Measurements from ENCODE around the gene PTCD1. TPM values are rescaled to one million over a fixed set of nuclear protein-coding genes. Genes with fewer than 3 reads are reported as not detected.
A peak's percentile ranks its signal among the peaks of the same experiment; 100 is the strongest.
"Not testable (repeated sequence)": the region's sequence is repeated elsewhere in the genome, so short reads cannot be mapped to it uniquely, and the experiment has no call there.

The PTCD1 gene
- total RNA-seq, 2 donors from 2014 or later, result 4.4 to 4.5 TPM

DNA sequence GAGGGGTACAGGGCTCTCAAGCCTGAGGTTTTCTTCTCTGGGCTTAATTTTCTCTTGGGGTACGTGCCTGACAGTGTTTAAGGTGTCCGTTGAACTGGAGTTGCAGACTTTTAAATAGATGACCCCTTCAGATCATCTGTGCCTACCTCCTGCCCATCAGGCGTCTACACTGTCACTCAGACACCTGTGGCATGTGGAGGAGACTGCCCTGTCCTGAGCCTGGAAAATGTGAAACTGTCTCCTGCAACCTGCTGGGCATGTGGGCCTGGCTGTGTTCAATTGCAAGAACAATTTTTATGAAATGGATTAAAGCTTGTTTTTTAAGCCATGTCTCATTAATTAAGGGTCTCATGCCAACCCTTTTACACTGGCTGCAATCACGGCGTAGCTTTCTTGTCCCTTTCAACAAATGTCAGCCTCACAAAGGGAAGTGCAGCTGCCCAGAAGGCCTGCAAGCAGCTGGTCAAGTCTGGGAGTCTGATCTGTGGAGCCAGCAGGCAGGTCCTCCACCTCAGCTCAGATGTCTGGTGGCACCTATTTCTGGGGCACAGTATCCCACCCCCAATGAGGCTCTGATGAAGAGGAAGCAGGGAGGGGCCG, 18.6 kb upstream of the PTCD1 start:
- Mint-ChIP-seq H3K27ac (peak overlapping the region in 1 of 2 donors; percentile 92), H3K36me3 (peaks cover 4% of the 10 kb centered on the region in 2 donors), H3K9me3 (no peaks in the 10 kb centered on the region)
- ATAC-seq (no peak), DNase-seq (ENCODE audit: low spot score in 2 of 2) (no peak)

DNA sequence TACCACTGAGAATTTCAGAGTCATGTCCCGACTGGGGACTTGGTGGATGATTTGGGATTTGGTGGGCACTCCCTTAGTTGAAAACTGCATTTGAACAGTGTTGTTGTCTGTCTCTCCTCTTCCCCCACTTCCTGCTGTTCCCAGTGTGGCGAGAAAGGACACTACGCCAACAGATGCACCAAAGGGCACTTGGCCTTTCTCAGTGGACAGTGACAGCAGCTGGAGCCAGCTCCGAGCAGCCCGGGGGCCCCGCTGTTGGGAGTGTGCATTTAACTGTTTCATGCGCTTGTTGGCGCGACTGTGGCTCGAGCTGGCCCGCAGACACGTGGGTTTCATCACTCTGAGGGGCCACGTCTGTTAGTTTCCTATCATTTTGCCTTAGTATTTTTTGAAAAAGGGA, 17.7 kb upstream of the PTCD1 start:
- DNase-seq (ENCODE audit: low spot score in 2 of 2) (no peak), ATAC-seq (no peak)
- H3K36me3 Mint-ChIP-seq, result peaks cover 4% of the 10 kb centered on the region in 2 donors
- H3K9me3 Mint-ChIP-seq, result no peaks in the 10 kb centered on the region
- H3K27ac Mint-ChIP-seq, result peak overlapping the region in 1 of 2 donors; percentile 92

DNA sequence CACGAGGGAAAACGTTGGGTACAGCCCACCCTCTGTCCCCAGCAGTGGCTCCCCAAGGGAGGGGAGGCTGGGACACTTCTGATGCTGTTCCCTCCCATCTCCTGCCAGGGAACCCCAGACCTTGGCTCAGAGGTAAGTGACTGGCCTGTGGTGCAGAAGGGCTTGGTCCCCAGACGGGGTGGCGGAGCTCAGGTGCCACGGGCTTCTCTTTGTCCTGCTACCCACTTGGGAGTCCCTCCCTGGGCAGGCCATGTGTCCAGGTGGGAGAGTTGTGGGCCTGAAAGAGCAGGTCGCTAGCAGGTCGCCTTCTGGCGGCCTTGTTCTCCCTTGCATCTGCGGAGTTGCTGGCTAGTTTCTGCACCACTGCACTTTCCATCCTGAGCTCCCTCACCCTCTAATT, 17.3 kb upstream of the PTCD1 start:
- no peak for ATAC-seq
- Mint-ChIP-seq H3K36me3 (peaks cover 4 to 8% of the 10 kb centered on the region in 2 donors), H3K27ac (no peak overlapping the region), H3K9me3 (no peaks in the 10 kb centered on the region)
- DNase-seq (ENCODE audit: low spot score in 2 of 2), result no peak

DNA sequence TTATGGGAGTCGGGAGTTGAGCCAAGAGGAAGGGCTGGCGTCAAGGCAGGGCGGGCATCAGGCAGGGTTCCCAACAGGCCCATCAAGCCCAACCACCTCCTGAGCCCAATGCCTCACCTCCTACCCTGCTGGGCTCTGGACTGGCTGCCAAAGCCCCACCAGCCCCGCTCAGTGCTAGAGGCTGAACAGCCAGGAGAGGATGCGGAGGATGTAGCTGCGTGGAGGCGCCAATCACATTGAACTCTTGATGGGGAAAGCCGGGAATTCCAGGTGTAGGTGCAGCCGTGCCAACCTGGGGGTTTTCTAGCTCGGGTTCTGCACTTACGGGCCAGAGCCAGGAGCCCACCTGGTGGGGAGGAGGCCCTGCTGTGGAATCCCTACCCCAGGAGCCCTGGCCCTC, 14.5 kb upstream of the PTCD1 start:
- peak overlapping the region; percentile 22 to 68 for H3K27ac Mint-ChIP-seq
- peaks cover 0 to 10% of the 10 kb centered on the region in 2 donors for H3K36me3 Mint-ChIP-seq
- DNase-seq (ENCODE audit: low spot score in 2 of 2) (no peak), ATAC-seq (no peak)
- H3K9me3 Mint-ChIP-seq, result no peaks in the 10 kb centered on the region

DNA sequence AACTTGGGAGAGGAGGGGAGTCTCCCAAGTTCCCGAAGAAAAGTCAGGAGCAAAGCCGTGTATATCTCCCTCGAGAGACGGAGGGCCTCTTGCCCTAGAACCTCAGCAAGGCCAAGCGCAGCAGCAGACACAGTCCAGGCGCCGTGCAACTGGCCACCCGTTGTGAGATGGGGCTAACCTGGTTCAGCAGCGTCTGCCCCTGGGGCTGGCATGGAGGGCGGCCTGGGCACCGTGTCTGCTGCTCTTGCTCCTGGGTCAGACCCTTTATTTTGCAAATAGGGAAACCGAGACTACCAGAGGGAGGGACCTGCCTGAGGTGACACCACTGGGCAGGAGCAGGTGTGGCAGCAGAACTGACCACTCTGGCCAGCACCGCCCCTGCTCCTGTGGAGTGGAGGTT, 13.9 kb upstream of the PTCD1 start:
- no peak for DNase-seq (ENCODE audit: low spot score in 2 of 2)
- peak overlapping the region; percentile 68 to 85 for H3K27ac Mint-ChIP-seq
- H3K9me3 Mint-ChIP-seq, result no peaks in the 10 kb centered on the region
- no peak for ATAC-seq
- H3K36me3 Mint-ChIP-seq, result peaks cover 0 to 14% of the 10 kb centered on the region in 2 donors

DNA sequence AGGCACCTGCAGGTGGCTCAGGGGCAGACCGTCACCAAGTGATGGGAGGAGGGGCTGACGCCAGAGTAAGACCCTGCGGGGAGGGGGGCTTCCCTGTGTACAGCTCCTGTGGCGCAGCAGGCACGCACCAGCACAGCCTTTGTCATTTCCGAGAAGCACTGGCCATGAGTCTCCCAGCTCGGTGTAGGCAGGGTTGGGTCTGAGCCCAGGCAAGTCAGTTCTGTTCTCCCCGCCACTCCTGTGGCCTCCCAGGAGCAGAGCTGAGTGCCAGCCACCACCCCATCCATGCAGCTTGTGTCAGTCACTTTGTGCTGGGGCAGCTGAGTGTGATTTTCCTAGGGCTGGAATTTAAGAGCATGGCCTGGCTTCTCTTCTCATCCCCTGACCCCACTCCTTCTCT, 13.3 kb upstream of the PTCD1 start:
- Mint-ChIP-seq H3K9me3 (no peaks in the 10 kb centered on the region), H3K36me3 (peaks cover 0 to 14% of the 10 kb centered on the region in 2 donors), H3K27ac (peak overlapping the region; percentile 68 to 85)
- no peak for DNase-seq (ENCODE audit: low spot score in 2 of 2)
- no peak for ATAC-seq

DNA sequence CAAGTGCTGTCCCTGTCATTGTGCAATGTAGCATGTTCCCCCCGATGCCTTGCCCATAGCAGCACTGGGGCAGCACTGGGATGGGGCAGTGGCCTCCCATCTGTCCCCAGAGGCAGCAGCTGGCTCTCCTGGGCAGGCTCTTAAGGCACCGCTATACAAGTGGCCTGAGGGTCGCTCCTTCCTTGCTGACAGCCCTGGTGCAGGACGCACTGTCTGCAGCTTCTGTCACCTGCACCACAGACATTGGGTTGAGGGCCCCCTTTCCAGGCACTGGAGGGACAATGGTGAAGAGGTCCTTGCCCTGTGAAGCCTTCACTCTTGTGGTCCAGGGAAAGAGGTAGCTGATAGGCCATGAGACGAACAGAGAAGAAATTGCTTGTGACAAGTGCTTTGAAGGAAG, 10.7 kb upstream of the PTCD1 start:
- H3K27ac Mint-ChIP-seq, result peak overlapping the region; percentile 9 to 81
- DNase-seq (ENCODE audit: low spot score in 2 of 2) (no peak), ATAC-seq (no peak)
- no peaks in the 10 kb centered on the region for H3K9me3 Mint-ChIP-seq
- H3K36me3 Mint-ChIP-seq, result peaks cover 7 to 19% of the 10 kb centered on the region in 2 donors

DNA sequence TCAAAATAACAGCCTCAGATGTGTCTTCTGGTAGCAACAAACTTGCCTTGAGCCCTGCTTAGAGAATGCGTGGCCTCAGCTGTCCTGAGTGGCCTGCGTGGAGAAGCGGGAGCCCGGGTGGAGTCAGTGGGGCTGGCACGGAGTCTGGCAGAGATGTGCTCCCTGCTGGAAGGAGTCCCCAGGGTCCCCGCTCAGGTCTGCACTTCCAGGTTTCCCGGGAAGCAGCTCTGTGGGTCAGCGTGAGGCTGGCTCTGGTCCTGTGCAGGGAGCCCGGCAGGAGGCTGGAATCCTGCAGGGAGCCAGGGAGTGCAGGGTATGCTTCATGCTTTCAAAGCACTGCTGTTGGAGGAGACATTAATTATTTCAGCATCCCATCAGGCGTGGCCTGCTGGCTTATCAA, 10.3 kb upstream of the PTCD1 start:
- Mint-ChIP-seq H3K9me3 (no peaks in the 10 kb centered on the region), H3K36me3 (peaks cover 7 to 20% of the 10 kb centered on the region in 2 donors), H3K27ac (peak overlapping the region in 1 of 2 donors; percentile 55)
- no peak for ATAC-seq
- no peak for DNase-seq (ENCODE audit: low spot score in 2 of 2)

DNA sequence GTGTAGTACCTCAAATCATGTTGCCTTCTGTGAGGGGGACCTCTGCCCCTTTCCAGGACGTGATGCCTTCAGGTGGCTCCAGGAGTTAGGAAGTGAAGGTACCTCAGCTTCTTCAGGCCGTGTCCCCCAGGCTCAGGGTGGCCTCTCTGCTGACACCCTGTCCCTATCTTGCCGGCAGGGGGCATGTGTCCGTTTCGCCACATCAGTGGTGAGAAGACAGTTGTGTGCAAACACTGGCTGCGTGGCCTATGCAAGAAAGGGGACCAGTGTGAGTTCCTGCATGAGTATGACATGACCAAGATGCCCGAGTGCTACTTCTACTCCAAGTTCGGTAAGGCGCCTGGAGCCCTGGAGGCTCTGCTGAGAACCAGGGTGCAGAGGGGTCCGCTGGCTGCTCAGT, 9.3 kb upstream of the PTCD1 start:
- Mint-ChIP-seq H3K9me3 (no peaks in the 10 kb centered on the region), H3K27ac (no peak overlapping the region), H3K36me3 (peaks cover 7 to 25% of the 10 kb centered on the region in 2 donors)
- ATAC-seq (no peak), DNase-seq (ENCODE audit: low spot score in 2 of 2) (no peak)

DNA sequence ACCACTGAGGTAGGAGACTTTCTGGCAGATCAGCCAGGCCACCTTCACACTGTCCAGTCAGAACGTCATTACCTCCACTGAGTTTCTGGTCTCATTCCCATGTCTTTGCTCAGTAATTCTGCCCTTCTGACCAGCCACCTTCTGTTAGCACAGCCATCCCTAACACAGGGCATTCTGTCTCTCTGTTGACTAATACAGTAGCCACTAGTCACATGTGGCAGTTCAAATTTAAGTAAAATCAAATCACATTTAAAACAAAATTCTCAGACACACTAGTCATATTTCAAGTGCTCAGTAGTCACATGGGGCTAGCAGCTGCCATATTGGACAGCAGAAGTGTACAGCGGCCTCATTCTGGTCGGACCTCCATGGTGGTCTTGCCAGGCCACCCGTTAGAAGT, 7.5 kb upstream of the PTCD1 start:
- Mint-ChIP-seq H3K36me3 (peaks cover 7 to 33% of the 10 kb centered on the region in 2 donors), H3K27ac (no peak overlapping the region), H3K9me3 (no peaks in the 10 kb centered on the region)
- DNase-seq (ENCODE audit: low spot score in 2 of 2), result no peak
- ATAC-seq, result no peak

DNA sequence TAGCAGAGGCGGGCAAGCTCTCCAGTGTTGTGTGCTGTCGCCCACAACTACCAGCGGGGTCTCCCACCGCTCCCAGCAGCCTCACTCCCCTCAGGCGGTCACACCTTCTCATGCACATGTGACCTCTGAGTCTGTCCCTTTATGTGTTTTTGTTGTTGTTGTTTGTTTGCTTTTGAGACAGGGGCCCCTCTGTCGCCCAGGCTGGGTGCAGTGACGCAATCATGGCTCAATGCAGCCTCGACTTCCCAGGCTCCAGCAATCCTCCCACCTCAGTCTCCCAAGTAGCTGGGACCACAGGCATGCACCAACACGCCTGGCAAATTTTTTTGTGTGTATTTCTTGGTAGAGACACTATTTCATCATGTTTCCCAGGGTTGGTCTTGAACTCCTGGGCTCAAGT, 1.6 kb upstream of the PTCD1 start:
- DNase-seq (ENCODE audit: low spot score in 2 of 2) (no peak), ATAC-seq (no peak)
- Mint-ChIP-seq H3K9me3 (no peaks in the 10 kb centered on the region), H3K36me3 (peaks cover 19 to 41% of the 10 kb centered on the region in 2 donors), H3K27ac (peak overlapping the region in 1 of 2 donors; percentile 89)

DNA sequence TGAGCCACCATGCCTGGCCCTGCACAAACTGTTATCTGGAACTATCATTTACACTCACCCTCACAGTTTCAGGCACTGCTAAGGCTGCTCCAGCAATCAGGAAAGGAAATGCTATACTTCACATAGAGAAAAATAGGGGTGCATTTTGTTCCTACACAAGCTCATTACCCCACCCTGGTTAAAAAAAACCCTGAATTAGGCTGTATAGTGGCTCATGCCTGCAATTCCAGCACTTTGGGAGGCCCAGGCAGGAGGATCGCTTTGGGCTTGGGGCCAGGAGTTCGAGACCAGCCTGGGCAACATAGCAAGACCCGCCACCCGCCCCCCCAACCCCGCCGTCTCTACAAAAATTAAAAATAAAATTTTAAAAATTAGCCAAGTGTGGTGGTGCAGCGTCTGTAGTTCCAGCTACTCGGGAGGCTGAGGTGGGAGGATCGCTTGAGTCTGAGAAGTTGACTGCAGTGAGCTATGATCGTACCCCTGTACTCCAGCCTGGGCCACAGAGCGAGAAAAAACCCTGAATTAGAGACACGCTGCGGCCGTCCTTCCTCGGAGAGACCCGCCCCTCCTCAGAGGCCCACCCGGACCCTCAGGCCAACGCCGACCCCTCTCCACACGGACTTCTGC, 539 bp downstream of the PTCD1 start:
- H3K27ac Mint-ChIP-seq, result peak overlapping the region; percentile 89 to 99
- no peak for DNase-seq (ENCODE audit: low spot score in 2 of 2)
- peak; percentile 7 to 30 for ATAC-seq

DNA sequence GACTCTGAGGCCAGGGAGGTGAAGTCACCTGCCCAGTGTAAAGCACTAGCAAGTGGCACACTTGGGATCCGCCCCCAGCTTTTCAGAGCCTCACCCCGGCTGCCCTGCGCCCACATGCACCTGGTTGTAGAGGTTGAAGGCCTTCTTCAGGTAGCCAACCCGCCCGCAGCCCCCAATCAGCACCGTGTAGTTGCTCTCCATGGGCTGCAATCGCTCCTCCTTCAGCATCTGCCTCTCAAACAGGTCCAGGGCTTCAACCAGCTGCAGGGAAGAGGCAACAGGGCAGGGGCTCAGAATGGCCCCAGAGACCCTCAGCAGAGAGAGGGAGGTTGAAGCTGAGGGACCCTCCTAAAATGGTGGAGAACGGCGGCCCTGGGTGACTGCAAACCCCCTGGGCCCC, 5.4 kb downstream of the PTCD1 start:
- DNase-seq (ENCODE audit: low spot score in 2 of 2), result no peak
- ATAC-seq, result no peak
- no peaks in the 10 kb centered on the region for H3K36me3 Mint-ChIP-seq
- no peaks in the 10 kb centered on the region for H3K9me3 Mint-ChIP-seq
- peak overlapping the region in 1 of 2 donors; percentile 64 for H3K27ac Mint-ChIP-seq

More for the DNA sequence above, 539 bp downstream of the PTCD1 start:
- Mint-ChIP-seq H3K36me3 (peaks cover 12 to 28% of the 10 kb centered on the region in 2 donors), H3K9me3 (no peaks in the 10 kb centered on the region)

DNA sequence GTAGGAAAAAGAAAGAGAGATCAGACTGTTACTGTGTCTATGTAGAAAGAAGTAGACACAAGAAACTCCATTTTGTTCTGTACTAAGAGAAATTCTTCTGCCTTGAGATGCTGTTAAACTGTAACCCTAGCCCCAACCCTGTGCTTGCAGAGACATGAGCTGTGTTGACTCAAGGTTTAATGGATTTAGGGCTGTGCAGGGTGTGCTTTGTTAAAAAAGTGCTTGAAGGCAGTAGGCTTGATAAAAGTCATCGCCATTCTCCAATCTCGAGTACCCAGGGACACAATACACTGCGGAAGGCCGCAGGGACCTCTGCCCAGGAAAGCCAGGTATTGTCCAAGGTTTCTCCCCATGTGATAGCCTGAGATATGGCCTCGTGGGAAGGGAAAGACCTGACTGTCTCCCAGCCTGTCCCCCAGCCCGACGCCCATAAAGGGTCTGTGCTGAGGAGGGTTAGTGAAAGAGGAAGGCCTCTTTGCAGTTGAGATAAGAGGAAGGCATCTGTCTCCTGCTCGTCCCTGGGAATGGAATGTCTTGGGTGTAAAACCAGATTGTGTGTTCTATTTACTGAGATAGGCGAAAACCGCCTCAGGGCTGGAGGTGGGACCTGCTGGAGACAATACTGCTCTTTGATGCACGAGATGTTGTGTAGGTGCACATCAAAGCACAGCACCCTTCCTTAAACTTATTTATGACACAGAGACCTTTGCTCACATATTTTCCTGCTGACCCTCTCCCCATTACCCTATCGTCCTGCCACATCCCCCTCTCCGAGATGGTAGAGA, 6.7 kb downstream of the PTCD1 start:
- DNase-seq (ENCODE audit: low spot score in 2 of 2); ATAC-seq; H3K9me3 Mint-ChIP-seq; H3K36me3 Mint-ChIP-seq: not testable (repeated sequence)
- peak overlapping the region in 1 of 2 donors; percentile 40 for H3K27ac Mint-ChIP-seq

DNA sequence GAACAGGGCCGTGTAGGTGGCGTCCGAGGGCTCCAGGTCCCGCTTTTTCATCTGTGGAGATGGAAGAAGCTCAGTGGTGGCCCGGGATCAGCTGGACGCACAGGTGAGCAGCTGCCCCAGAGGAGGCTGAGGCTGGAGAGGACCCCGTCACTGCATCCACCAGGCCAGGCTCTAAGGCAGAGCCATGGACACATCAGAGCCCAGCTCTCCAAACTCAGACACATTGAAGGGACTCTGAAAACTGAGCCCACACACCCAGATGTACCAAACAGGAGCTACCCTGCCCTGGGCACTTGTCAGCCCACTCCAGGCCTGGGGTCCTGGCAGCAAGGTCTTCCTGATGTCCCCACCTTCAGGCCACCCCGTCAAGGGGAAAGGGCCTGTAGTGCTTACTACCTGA, 8.8 kb downstream of the PTCD1 start:
- no peaks in the 10 kb centered on the region for H3K9me3 Mint-ChIP-seq
- ATAC-seq, result no peak
- DNase-seq (ENCODE audit: low spot score in 2 of 2), result no peak
- H3K27ac Mint-ChIP-seq, result no peak overlapping the region
- no peaks in the 10 kb centered on the region for H3K36me3 Mint-ChIP-seq

DNA sequence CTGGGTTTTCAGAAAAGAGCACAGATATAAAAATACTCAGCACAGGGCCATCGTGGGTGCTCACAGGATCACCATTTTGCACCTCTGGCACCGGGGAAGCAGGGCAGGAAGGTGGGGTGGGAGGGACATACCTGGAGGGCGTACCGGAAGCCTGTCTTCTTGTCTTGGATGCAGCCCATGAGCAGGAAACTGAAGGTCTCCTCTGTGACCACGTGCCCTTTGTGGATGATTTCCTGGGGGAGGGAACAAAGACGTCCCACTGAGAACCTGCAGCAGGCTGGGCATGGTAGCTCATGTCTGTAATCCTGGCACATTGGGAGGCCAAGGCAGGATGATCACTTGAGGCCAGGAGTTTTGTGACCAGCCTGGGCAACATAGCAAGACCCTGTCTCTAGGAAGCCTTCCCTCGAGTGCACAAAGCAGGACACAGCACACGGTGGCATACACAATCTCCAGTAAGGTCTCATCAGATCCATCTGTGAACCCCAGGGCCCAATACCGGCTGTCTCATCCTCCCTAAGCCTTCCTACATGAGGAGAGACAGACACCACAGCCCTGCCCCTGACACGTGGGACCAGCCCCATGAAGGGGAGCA, 9.5 kb downstream of the PTCD1 start:
- peak overlapping the region in 1 of 2 donors; percentile 36 for H3K27ac Mint-ChIP-seq
- H3K36me3 Mint-ChIP-seq, result no peaks in the 10 kb centered on the region
- DNase-seq (ENCODE audit: low spot score in 2 of 2) (no peak), ATAC-seq (peak in 1 of 2 donors; percentile 13)
- no peaks in the 10 kb centered on the region for H3K9me3 Mint-ChIP-seq
